ENCODE results near the gene TUSC7.

The TUSC7 gene

GRCh38 chr3:116709479-116709878 is at the start of gene TUSC7:
Gene TUSC7 (plus strand): TSS chr3:116709779.
- Histone ChIP-seq H3K4me1 (ENCODE audit: control insufficient read depth, insufficient read depth, low read length) (no peaks in the 10 kb centered on the region), H3K36me3 (ENCODE audit: control insufficient read depth, insufficient read depth, low read length) (no peaks in the 10 kb centered on the region), H3K4me3 (ENCODE audit: low read depth, low read length) (no peak within 1 kb of the TSS), H3K9ac (ENCODE audit: low read length) (no peak within 1 kb of the TSS), H3K9me3 (ENCODE audit: control insufficient read depth, insufficient read depth, low read depth, low read length) (no peaks in the 10 kb centered on the region), H3K27me3 (ENCODE audit: control insufficient read depth, insufficient read depth, low read length) (no peaks in the 10 kb centered on the region), H3K27ac (ENCODE audit: low read depth, low read length) (no peak within 1 kb of the TSS)

- Histone ChIP-seq H3K36me3 (ENCODE audit: control insufficient read depth, insufficient read depth, low read length) (no peaks in the 10 kb centered on the region), H3K27ac (ENCODE audit: low read depth, low read length) (no peak overlapping the region), H3K4me1 (ENCODE audit: control insufficient read depth, insufficient read depth, low read length) (no peaks in the 10 kb centered on the region; the same call in 1 of the 2 replicates), H3K27me3 (ENCODE audit: control insufficient read depth, insufficient read depth, low read length) (no peaks in the 10 kb centered on the region), H3K4me3 (ENCODE audit: low read depth, low read length) (no peak overlapping the region), H3K9ac (ENCODE audit: low read length) (no peak overlapping the region), H3K9me3 (ENCODE audit: control insufficient read depth, insufficient read depth, low read depth, low read length) (no peaks in the 10 kb centered on the region)
Observed at GRCh38 chr3:116661196-116661595, 48.4 kb upstream of the TUSC7 start.

GRCh38 chr3:116663161-116664110 is 46.1 kb upstream of the TUSC7 start:
- Histone ChIP-seq H3K36me3 (ENCODE audit: control insufficient read depth, insufficient read depth, low read length) (no peaks in the 10 kb centered on the region), H3K27me3 (ENCODE audit: control insufficient read depth, insufficient read depth, low read length) (no peaks in the 10 kb centered on the region), H3K9ac (ENCODE audit: low read length) (no peak overlapping the region), H3K4me1 (ENCODE audit: control insufficient read depth, insufficient read depth, low read length) (no peaks in the 10 kb centered on the region; the same call in 1 of the 2 replicates), H3K27ac (ENCODE audit: low read depth, low read length) (no peak overlapping the region), H3K4me3 (ENCODE audit: low read depth, low read length) (no peak overlapping the region), H3K9me3 (ENCODE audit: control insufficient read depth, insufficient read depth, low read depth, low read length) (no peaks in the 10 kb centered on the region)

- Histone ChIP-seq H3K27ac (ENCODE audit: low read depth, low read length) (no peak overlapping the region), H3K9ac (ENCODE audit: low read length) (no peak overlapping the region), H3K4me1 (ENCODE audit: control insufficient read depth, insufficient read depth, low read length) (no peaks in the 10 kb centered on the region; the same call in 1 of the 2 replicates), H3K9me3 (ENCODE audit: control insufficient read depth, insufficient read depth, low read depth, low read length) (no peaks in the 10 kb centered on the region), H3K36me3 (ENCODE audit: control insufficient read depth, insufficient read depth, low read length) (no peaks in the 10 kb centered on the region), H3K4me3 (ENCODE audit: low read depth, low read length) (no peak overlapping the region), H3K27me3 (ENCODE audit: control insufficient read depth, insufficient read depth, low read length) (no peaks in the 10 kb centered on the region)
Observed at GRCh38 chr3:116667324-116667723, 42.3 kb upstream of the TUSC7 start.

GRCh38 chr3:116667791-116668190 is 41.8 kb upstream of the TUSC7 start:
- H3K4me1 ChIP-seq (ENCODE audit: control insufficient read depth, insufficient read depth, low read length) = no peaks in the 10 kb centered on the region; the same call in 1 of the 2 replicates
- no peaks in the 10 kb centered on the region for H3K9me3 ChIP-seq (ENCODE audit: control insufficient read depth, insufficient read depth, low read depth, low read length)
- H3K4me3 ChIP-seq (ENCODE audit: low read depth, low read length) = no peak overlapping the region
- H3K9ac ChIP-seq (ENCODE audit: low read length) = no peak overlapping the region
- no peak overlapping the region for H3K27ac ChIP-seq (ENCODE audit: low read depth, low read length)
- no peaks in the 10 kb centered on the region for H3K27me3 ChIP-seq (ENCODE audit: control insufficient read depth, insufficient read depth, low read length)
- no peaks in the 10 kb centered on the region for H3K36me3 ChIP-seq (ENCODE audit: control insufficient read depth, insufficient read depth, low read length)

- Histone ChIP-seq H3K9ac (ENCODE audit: low read length) (no peak overlapping the region), H3K4me3 (ENCODE audit: low read depth, low read length) (no peak overlapping the region), H3K4me1 (ENCODE audit: control insufficient read depth, insufficient read depth, low read length) (no peaks in the 10 kb centered on the region), H3K27ac (ENCODE audit: low read depth, low read length) (no peak overlapping the region), H3K27me3 (ENCODE audit: control insufficient read depth, insufficient read depth, low read length) (no peaks in the 10 kb centered on the region), H3K9me3 (ENCODE audit: control insufficient read depth, insufficient read depth, low read depth, low read length) (no peaks in the 10 kb centered on the region), H3K36me3 (ENCODE audit: control insufficient read depth, insufficient read depth, low read length) (no peaks in the 10 kb centered on the region)
Observed at GRCh38 chr3:116669576-116669975, 40.0 kb upstream of the TUSC7 start.

GRCh38 chr3:116671151-116671550 is 38.4 kb upstream of the TUSC7 start:
- Histone ChIP-seq H3K9me3 (ENCODE audit: control insufficient read depth, insufficient read depth, low read depth, low read length) (no peaks in the 10 kb centered on the region), H3K4me3 (ENCODE audit: low read depth, low read length) (no peak overlapping the region), H3K9ac (ENCODE audit: low read length) (no peak overlapping the region), H3K27me3 (ENCODE audit: control insufficient read depth, insufficient read depth, low read length) (no peaks in the 10 kb centered on the region), H3K27ac (ENCODE audit: low read depth, low read length) (no peak overlapping the region), H3K36me3 (ENCODE audit: control insufficient read depth, insufficient read depth, low read length) (no peaks in the 10 kb centered on the region), H3K4me1 (ENCODE audit: control insufficient read depth, insufficient read depth, low read length) (no peaks in the 10 kb centered on the region)

GRCh38 chr3:116678853-116679252 is 30.7 kb upstream of the TUSC7 start:
- Histone ChIP-seq H3K27me3 (ENCODE audit: control insufficient read depth, insufficient read depth, low read length) (0 out of 2 replicates have a peak, but pooled peaks cover 4% of the 10 kb centered on the region), H3K9me3 (ENCODE audit: control insufficient read depth, insufficient read depth, low read depth, low read length) (no peaks in the 10 kb centered on the region), H3K4me1 (ENCODE audit: control insufficient read depth, insufficient read depth, low read length) (no peaks in the 10 kb centered on the region), H3K36me3 (ENCODE audit: control insufficient read depth, insufficient read depth, low read length) (no peaks in the 10 kb centered on the region), H3K27ac (ENCODE audit: low read depth, low read length) (no peak overlapping the region), H3K4me3 (ENCODE audit: low read depth, low read length) (no peak overlapping the region), H3K9ac (ENCODE audit: low read length) (no peak overlapping the region)

GRCh38 chr3:116691041-116691440 is 18.5 kb upstream of the TUSC7 start:
- Histone ChIP-seq H3K27ac (ENCODE audit: low read depth, low read length) (no peak overlapping the region), H3K9ac (ENCODE audit: low read length) (no peak overlapping the region), H3K36me3 (ENCODE audit: control insufficient read depth, insufficient read depth, low read length) (no peaks in the 10 kb centered on the region), H3K27me3 (ENCODE audit: control insufficient read depth, insufficient read depth, low read length) (no peaks in the 10 kb centered on the region), H3K4me1 (ENCODE audit: control insufficient read depth, insufficient read depth, low read length) (no peaks in the 10 kb centered on the region), H3K4me3 (ENCODE audit: low read depth, low read length) (no peak overlapping the region), H3K9me3 (ENCODE audit: control insufficient read depth, insufficient read depth, low read depth, low read length) (peaks cover 6% of the 10 kb centered on the region; the same call in 1 of the 2 replicates)

- H3K27ac ChIP-seq (ENCODE audit: low read depth, low read length) = no peak overlapping the region
- H3K9ac ChIP-seq (ENCODE audit: low read length) = no peak overlapping the region
- H3K9me3 ChIP-seq (ENCODE audit: control insufficient read depth, insufficient read depth, low read depth, low read length) = no peaks in the 10 kb centered on the region
- H3K4me3 ChIP-seq (ENCODE audit: low read depth, low read length) = no peak overlapping the region
- H3K4me1 ChIP-seq (ENCODE audit: control insufficient read depth, insufficient read depth, low read length) = no peaks in the 10 kb centered on the region
- H3K27me3 ChIP-seq (ENCODE audit: control insufficient read depth, insufficient read depth, low read length) = no peaks in the 10 kb centered on the region
- no peaks in the 10 kb centered on the region for H3K36me3 ChIP-seq (ENCODE audit: control insufficient read depth, insufficient read depth, low read length)
Observed at GRCh38 chr3:116701070-116701469, 8.5 kb upstream of the TUSC7 start.

- Histone ChIP-seq H3K27me3 (ENCODE audit: control insufficient read depth, insufficient read depth, low read length) (no peaks in the 10 kb centered on the region), H3K9ac (ENCODE audit: low read length) (no peak overlapping the region), H3K4me1 (ENCODE audit: control insufficient read depth, insufficient read depth, low read length) (no peaks in the 10 kb centered on the region)
Observed at GRCh38 chr3:116702334-116702733, 7.2 kb upstream of the TUSC7 start.

More at GRCh38 chr3:116702334-116702733, 7.2 kb upstream of the TUSC7 start:
- H3K36me3 ChIP-seq (ENCODE audit: control insufficient read depth, insufficient read depth, low read length) = no peaks in the 10 kb centered on the region
- H3K27ac ChIP-seq (ENCODE audit: low read depth, low read length) = no peak overlapping the region
- H3K4me3 ChIP-seq (ENCODE audit: low read depth, low read length) = no peak overlapping the region
- no peaks in the 10 kb centered on the region for H3K9me3 ChIP-seq (ENCODE audit: control insufficient read depth, insufficient read depth, low read depth, low read length)

Data from HUES6 (cell line).